SIG-M5 treated with dmso at 0.1 percent for 504 hours (cell line): ENCODE measurements around the gene POMT2.
"Not testable (repeated sequence)": the region's sequence is repeated elsewhere in the genome, so short reads cannot be mapped to it uniquely, and the experiment has no call there.

Experiments used
- DNase-seq: peaks from one replicate; lab custom pipeline; 2025; ENCODE audit not compliant: unreplicated experiment; lab: John Stamatoyannopoulos, UW

The POMT2 gene, protein sequence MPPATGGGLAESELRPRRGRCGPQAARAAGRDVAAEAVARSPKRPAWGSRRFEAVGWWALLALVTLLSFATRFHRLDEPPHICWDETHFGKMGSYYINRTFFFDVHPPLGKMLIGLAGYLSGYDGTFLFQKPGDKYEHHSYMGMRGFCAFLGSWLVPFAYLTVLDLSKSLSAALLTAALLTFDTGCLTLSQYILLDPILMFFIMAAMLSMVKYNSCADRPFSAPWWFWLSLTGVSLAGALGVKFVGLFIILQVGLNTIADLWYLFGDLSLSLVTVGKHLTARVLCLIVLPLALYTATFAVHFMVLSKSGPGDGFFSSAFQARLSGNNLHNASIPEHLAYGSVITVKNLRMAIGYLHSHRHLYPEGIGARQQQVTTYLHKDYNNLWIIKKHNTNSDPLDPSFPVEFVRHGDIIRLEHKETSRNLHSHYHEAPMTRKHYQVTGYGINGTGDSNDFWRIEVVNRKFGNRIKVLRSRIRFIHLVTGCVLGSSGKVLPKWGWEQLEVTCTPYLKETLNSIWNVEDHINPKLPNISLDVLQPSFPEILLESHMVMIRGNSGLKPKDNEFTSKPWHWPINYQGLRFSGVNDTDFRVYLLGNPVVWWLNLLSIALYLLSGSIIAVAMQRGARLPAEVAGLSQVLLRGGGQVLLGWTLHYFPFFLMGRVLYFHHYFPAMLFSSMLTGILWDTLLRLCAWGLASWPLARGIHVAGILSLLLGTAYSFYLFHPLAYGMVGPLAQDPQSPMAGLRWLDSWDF

DNA sequence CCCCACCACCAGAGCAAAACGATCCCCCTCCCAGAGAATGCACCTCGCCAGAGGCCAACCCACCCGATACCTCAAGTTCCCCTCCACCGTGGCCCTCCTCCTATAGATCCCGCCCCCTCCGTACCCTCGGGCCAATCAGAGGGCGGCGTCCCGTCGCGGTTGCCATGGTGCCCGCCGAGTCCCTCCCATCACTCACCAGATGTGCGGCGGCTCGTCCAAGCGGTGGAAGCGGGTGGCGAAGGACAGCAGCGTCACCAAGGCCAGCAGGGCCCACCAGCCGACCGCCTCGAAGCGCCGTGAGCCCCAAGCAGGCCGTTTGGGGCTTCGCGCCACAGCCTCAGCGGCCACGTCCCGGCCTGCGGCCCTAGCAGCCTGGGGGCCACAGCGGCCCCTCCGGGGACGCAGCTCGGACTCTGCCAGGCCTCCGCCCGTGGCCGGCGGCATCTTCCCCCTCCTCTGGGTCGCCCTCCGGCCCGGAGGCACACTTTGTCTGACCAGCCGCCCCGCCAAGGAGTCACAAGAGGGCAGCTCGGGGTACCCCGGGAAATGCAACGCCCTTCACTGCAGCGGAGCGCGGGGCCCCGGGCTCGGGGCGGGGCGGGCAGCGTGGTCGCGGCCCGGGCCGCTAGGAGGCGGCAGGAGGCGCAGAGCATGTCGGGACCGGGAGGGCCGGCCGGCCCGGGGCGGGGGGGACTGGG lies at the start of gene POMT2:
POMT2 (minus strand) TSS at position 646 of the 698 bp plus-strand sequence; CDS start at position 444, 202 bp downstream.
- peak; percentile 82 for DNase-seq

DNA sequence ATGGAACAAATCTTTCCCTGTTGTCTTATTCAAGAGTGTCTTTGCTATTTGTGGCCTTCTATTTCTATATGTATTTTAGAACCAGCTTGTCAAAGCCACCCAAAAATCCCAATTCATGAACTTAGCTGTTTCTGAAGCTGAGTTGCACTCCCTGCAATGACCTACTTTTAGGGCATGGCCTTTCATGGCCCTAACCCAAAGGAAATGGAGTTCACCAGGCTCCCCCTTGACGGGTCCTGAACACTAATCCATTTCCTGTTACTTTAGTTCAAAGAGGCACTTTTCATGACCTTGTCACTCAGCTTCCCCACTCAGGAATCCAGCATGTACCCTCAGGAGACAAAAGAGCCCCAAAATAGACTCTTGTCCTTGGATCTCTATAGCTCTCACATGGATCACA lies 48.6 kb upstream of the POMT2 start:
- no peak for DNase-seq

DNA sequence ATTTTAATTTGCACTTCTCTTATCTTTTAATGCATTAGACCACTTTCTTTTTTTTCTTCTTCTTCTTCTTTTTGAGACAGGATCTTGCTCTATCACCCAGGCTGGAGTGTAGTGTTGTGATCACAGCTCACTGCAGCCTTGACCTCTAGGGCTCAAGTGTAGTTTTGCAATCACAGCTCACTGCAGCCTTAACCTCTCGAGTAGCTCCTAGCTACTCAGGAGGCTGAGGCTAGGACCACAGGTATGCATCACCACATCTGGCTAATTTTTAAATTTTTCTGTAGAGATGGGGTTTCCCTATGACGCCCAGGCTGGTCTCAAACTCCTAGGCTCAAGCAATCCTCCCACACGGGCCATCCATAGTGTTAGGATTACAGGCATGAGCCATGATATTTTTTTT lies 43.5 kb upstream of the POMT2 start:
- DNase-seq: no peak

DNA sequence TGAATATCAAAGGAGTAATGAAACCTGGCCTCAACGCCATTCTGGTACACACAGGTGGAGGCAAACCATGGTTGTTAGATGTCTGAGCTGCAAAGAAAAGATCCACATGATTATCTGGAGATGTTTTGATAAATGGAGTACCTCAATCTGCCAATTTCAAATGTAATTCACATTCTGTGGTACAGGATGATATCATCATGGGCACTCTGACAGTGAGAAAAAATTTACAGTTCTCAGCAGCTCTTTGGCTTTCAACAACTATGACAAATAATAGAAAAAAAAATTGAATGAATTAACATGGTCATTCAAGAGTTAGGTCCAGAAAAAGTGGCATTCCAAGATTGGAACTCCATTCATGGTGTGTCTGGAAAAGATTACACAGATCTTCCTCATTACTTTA lies 38.9 kb upstream of the POMT2 start:
- no peak for DNase-seq

DNA sequence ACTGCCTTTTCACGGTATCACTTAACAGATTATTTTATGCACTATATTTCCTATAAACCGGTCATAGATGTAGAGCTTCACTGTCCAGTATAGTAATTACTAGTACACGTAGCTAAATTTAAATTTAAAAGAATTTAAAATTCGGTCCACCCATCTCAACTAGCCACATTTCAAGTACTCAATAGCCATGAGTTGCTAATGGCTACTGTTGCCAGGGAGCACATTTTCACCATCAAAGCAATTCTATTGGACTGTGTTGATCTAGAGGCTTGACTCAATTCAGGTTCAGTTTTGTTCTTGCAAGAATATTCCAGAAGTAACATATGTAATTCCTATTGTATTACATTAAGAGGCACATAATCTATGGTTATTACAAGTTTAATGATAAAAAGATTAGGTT lies 36.2 kb upstream of the POMT2 start:
- no peak for DNase-seq

DNA sequence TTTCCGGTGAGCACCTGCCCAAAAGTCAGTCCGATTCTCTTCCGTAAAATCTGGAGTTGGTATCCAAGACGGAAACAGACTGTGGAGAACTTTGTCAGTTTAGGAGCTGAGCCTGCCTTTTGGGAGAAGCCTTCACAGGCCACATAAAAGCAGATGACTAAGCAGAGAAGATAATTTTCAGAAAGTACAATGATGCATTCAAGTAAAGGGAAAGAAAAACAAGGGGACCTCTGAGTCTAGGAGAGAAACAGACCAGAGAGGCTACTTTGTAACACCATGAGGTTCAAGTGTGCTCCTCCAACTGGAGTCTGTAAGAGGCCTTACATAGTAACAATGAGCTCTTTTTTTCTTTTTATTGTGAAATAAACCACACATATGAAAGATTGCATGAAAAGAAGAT lies 35.1 kb upstream of the POMT2 start:
- DNase-seq: no peak

DNA sequence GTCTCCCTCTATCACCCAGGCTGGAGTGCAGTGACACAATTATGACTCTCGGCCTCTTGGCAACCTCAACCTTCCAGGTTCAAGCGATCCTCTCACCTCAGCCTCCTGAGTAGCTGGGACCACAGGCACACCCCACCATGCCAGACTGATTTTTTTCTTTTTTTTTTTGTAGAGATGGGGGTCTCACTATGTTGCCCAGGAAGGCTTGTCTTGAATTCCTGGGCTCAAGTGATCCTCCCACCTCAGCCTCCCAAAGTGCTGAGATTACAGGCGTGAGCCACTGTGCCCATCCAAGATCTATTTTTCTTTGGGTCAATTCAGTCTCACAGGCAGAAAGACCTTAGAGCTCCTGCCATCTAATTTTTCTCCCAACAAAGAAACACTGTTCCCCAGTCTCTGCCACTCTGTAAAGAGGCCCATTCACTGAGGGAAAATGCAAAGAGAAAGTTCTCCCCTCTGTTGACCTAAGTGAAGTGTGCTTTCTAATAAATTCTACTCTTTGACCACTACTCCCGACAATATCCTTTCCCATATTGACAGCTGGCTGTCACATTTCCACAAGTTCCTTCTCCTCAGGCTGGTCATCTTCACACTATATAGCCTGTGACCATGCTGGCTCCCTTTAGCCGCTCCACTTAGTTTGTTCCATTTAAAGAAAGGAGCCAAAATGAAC lies 32.9 kb upstream of the POMT2 start:
- no peak for DNase-seq

DNA sequence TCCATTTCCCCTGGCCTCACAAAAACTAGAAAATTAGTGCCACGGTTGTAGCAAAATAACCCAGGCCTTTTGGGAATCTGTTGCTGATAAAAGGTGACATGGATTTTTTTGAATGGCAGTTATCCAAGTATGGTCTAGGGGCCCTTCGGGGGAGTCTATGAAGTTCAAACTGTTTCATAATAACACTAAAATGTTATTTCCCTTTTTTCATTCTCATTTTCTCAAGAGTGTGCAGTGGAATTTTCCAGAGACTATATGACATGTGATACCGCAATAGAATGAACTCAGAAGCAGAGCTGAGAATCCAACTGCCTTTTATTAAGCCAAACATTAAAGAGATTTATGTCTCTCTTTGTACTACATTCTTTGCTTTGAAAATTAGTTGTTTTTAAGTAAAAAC lies 27.1 kb upstream of the POMT2 start:
- peak; percentile 92 for DNase-seq

DNA sequence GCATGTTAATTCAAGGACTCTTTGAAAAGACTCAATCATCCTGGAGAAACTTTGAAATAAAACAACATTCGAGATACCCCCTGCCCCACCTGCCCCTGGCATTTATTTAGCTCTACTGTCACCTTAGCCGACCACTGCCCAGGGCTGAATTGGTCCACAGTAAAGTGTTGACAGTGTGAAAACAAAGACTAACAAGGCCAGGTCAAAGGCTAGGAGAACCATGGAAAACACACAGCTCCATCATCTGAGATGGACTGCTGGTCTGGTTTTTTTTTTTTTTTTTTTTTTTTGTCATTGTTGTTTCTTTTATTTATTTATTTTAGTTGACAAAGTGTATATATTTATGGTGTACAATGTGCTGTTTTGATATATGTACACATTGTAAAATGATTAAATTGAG lies 25.8 kb upstream of the POMT2 start:
- no peak for DNase-seq

DNA sequence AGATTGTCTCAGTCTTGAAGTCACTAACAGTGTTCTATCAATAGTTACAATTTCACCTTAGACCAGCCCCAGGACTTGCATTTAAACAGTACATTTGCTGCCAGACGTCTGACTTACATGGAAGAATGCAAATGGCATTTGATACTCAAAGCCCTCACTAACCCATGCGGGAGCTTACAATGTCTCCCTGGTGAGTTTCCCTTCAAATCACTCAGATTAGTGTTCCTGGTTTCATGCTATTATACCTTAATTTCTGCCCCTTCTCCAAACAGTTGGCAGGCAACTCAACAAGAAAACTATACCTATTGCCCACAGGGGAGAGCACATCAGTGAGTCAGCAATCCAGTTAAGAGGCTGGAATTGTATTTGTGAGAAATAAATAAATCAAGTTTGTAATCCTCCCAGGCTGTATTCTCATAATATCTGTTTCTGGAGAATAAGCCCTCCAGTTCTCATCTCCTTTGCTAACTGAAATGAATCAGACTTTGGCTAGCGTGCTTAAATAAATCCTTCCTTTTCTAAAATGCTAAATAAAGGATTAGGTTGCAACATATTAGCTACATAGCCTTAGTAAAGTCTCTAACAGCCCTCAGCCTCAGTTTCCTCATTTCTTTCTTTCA lies 23.8 kb upstream of the POMT2 start:
- peak; percentile 49 for DNase-seq

DNA sequence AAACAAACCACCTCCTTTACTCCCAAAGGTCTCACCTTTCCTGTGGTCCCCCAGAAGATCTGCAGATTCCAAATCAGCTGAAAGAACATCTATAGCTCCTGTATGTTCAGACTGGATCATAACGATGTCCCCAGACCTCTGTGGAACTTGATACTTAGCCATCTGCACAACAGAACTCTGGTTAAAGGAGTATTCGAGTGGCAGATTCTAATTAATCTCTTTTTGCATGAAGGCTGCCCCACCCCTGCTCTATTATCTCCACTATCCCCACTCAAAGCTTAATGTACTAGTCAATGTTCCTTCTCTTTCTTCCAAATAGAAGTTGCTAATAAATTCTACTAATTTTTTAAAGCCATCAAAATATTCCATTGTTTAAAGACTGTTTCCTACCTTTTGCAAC lies 23.0 kb upstream of the POMT2 start:
- no peak for DNase-seq

DNA sequence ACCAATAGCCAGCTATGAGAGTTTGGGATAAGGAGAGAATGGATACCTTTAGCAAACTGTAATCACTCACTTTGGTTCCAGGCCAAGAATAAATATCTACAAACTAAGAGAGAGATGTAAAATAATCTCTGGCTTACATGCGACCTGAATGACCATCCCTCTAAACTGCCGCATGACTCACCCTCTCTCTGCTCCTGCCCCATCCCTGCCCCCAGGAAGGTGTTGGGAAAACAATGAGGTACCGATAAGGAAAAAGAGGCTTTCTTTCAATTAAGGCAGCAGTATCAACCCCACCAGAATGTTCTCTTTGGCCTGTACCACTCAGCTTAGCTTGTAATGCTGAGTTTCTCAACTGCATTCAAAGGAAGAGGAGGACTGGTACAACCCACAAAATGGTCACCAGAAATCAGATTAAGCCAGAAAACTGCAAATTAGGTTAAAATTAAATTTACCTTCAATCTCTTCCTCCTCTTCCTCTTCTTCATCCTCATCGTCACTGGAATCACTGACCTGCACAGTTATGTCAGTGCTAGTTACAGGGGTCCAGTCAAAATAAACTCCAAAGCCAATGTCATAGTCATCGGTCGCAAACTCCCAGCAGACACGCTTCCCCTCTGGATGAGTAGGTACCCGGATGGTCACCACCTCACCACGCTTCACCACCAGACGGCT lies 22.2 kb upstream of the POMT2 start:
- DNase-seq: no peak

DNA sequence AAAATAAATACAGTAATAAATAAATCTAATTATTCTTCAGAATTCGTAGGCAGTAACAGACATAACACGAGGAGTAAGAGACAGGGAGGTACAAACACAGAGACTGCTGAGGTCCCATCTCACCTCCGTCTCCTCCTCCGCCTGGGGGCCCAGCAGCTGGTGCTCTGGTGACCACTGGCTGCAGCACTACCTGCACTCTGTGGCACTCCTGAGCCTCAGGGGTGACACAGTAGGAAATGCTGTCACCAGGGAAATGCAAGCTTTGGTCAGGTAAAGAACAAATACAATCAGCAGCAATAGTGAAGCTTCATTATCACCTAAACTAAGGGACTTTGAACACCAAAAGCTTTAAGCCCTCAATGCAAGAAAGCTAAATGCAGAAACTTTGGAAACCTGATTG lies 19.7 kb upstream of the POMT2 start:
- no peak for DNase-seq

DNA sequence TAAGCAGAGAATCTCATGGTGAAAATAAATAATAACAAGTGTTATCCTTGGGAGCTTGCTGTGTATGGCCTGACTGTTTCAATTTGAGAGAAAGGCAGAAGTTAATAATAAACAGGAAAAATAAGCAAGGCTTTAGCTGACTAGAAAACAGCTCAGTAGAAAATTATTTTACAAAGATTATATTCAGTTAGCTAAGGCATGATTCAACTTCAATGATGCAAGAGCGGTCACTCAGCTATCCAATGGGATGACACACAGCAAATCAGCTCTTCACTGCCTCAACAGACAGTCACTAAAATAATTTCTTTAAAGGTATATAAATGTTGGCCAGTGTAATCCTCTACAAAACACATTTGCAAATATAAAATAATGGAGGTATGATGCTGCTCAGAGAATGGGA lies 18.7 kb upstream of the POMT2 start:
- no peak for DNase-seq

DNA sequence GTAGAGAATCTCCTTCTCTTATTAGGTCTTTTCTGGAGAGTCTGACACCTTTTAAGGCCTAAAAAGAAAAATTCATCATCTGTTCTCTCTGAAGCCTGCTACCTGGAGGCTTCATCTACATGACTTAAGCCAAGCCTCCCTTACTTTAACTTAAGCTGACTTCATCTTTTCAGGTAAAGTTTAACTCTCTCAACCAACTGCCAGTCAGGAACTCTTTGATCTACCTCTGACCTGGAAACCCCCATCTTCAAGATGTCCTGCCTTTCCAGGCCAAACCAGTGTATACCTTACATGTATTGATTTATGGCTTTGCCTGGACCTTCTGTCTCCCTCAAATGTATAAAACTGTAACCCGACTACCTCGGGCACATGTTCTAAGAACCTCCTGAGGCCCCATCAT lies 17.6 kb upstream of the POMT2 start:
- DNase-seq: no peak

DNA sequence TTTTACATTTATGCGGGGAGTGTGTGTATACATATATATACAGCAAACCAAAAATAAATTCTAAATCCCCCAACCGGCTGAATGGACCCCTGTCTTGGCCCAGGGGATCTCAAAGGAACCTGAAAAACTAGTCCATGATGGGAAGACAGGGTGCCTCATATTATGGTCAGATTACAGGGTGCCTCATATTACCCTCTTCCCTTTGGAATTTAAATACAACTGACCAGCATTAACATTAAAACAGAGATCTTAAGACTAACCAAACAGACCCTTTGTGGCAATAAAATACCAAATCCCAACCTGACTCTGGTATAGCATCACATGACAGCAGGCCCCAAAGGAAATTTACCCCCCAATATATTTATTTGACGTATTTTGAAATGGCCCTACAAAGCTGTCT lies 17.2 kb upstream of the POMT2 start:
- DNase-seq: no peak

DNA sequence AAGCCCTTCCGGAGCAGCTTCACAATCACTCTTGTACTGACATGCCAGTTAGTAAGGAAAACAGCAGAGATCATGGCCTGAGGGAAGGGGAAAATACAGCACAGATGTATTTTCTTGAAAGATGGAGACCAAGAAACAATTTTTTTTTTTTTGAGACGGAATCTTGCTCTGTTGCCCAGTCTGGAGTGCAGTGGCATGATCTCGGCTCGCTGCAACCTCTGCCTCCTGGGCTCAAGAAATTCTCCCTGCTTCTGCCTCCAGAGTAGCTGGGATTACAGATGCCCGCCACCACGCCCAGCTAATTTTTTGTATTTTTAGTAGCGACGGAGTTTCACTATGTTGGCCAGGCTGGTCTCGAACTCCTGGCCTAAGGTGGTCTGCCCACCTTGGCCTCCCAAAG lies 16.6 kb upstream of the POMT2 start:
- DNase-seq: not testable (repeated sequence)

DNA sequence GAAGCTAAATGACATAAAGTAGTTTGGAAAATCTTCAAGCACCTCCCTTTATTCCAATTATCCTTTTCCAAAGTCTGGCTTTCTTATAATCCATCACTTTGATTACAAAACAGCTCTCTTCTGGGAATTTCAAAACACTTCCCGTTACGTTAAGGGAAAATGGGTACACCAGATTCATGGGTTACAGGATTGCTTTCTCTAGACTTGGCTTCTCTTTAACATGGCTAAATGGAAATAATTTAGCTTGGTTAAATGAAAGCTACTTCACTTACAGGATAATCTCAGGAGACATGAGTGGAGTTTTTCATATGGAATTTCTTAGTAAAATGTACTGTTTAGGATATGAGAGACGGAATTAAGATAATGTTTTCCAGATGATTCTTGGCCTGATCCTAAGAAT lies 14.9 kb upstream of the POMT2 start:
- no peak for DNase-seq

DNA sequence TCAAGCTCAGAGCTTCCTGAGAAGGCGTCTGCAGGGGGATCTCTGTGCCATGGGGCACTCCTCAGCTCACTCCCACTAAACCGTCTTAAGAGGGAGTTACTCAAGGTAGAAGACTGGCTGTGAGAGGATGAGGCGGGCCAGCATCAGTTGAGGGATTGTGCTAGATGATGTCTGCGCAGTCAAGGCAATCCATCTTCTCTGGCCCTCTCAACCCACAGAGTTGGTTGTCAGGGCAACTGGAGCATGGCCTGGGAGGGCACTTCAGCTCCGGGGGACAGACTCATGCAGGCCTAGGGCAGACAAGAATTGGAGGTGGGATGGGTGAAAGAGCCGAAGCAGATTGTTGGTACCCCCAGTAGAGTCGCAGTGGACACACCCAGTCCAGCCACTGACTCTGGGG lies 9.2 kb upstream of the POMT2 start:
- DNase-seq: no peak

DNA sequence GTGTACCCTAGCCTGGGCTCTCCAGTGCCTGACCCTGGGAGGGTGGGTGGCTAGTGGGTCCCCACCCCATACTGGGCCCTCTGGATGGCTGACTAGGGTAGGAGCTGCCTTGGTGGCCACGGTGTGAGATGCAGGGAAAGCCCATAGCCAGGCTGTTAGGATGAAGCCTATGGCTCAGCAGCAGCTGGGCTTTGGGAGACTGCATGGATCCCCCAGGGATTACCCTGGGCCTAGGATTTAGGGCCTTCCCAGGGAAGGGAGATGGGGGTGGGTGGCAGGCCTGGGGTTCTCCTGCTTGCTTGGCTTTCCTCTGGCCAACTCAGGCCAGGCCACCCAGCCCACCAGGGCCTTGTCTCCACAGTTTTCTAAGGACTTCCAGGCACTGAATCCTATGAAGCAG lies 6.4 kb upstream of the POMT2 start:
- no peak for DNase-seq

DNA sequence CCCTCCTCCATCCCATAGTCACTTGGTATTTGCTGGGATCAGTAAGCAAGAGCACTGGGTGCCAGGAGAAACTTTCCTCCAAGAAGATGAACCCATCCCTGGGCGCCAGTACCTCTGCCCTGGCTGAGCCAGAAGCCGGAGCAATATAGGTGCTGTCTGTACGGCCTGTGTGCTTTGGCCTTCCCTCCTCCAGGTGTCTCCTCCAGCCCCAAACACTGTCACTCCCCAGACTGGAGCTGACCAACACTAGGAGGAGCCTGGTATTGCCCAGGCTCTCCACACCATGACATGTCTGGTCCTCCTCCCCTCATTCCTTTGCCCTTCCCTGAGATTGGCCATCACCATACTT lies 5.0 kb upstream of the POMT2 start:
- no peak for DNase-seq
